ENCODE measurements around the gene HOXD8.

Gene HOXD8

GRCh38 chr2:176160251-176160985, 30.9 kb downstream of the HOXD8 start:
- no peak for TF ChIP-seq POLR2A (IDR thresholded peaks at IDR 0.05; ENCODE audit: low read depth, low read length)
- no peak for DNase-seq (ENCODE audit: insufficient read length, low spot score)
- FAIRE-seq, result no peak

DNA sequence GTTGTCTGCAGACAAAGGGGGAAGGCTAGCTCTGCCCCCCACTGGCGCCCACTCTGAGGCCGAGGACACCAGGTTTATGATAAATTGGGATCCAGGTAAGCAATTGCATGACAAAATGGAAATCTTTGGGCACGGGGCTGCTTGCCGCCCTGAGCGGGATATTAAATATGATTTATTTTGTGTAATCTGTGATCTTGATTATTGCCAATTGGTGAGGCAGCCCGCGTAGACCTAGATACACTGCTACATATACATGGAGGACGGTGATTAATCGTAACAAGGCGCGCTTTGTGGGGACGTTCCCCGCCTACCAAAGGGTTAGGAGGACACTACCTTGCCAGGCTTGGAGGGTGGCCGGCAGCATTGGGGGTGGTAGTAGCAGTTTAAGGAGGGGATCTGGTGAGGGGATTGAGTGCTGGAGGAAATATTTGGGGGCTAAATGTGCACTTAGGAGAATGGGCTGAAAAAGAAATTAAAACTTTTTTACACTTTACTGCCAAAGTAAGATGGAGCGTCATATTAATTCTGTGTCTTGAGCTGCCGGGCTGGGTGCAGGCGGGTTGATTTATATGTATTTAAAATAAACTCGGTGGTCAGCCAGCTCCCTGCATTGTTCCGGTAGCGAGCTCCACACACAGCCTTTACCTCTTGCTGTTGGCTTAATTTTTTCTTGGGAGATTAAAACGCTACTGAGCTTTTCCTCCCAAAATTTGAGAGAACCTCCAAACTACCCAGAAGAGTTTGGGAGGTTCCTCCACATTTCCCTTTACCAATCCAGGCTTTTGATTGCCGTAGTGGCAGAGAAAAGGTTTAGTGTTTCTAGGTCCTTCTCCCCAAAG, 31.7 kb downstream of the HOXD8 start:
- no peak for TF ChIP-seq POLR2A (IDR thresholded peaks at IDR 0.05; ENCODE audit: low read depth, low read length)
- no peak for DNase-seq (ENCODE audit: insufficient read length, low spot score)
- FAIRE-seq, result no peak

DNA sequence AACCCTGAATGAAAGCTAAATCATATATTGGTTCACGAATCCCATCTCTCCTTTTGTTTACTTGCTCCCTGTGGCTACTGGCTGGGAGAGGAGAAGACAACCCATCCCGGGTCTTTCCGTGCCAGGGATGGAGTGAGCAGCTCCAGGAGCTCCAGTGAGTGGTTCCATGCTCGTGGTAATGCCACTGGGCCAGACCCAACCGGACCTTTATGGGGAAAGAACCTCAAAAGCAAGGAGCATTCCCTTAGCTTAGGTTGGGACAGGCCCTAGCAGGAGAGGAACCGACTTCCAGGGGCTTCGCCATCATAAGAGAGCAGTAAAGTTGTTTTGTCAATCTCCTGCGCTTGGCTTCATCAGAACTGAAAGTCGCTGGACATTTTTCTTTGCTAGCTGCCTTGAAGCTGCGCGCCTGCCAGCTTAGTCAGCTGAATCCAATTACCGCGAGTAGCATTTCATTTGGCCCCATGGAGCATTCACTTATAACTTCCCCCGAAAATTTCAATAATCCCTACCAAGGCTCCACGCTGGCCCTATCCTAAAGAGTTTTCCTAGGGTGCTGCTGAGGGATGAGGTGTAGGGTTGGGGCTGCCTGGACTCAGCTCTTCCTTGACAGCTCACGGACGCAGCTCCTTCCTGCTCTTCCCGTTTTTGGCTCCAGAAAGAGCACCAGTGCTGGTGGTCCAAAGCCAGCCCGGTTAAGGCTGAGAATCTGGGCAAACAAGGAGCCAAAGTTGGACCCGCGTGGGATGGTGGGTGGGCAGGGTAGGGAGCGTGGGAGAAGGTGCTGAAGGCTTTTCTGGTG, 32.5 kb downstream of the HOXD8 start:
- FAIRE-seq (no peak), DNase-seq (ENCODE audit: insufficient read length, low spot score) (no peak)
- TF ChIP-seq POLR2A (IDR thresholded peaks at IDR 0.05; ENCODE audit: low read depth, low read length), result no peak

DNA sequence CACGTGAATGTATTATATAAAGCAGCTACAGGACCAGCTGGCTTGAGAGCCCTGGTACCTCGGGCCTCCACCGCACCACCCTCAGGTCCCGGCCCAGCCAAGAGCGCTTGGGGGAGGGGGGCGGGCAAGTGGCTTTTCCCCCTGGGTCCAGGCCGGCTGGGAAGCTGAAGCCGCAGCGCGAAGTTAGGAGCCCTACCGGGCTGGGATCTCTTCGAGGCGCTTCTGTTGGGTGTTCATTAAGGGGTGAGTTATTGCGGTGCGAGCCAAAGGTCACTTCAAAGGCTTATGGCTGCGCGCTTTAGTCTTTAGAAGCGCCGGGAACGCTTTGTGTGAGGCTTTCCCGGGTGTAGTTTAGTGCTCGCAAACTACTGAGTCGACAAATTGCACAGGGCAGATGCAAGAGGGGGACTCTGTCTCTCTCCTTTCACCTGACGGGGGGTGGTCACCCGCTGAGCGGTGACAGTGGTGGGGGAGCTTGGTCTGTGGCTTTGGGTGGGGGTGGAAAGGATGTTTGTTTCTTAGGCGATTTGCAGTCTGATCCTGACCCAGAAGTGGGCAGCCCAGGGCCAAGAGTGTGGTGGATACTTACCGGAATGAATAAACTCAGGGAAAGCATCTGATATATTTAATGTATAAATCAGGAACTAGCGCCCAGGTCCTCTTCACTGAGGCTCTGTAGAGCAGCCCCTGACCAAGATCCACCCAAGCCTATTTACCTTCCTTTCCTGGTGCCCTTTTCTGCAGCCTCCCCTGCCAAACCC, 33.6 kb downstream of the HOXD8 start:
- TF ChIP-seq POLR2A (IDR thresholded peaks at IDR 0.05; ENCODE audit: low read depth, low read length), result no peak
- FAIRE-seq, result no peak
- no peak for DNase-seq (ENCODE audit: insufficient read length, low spot score)

DNA sequence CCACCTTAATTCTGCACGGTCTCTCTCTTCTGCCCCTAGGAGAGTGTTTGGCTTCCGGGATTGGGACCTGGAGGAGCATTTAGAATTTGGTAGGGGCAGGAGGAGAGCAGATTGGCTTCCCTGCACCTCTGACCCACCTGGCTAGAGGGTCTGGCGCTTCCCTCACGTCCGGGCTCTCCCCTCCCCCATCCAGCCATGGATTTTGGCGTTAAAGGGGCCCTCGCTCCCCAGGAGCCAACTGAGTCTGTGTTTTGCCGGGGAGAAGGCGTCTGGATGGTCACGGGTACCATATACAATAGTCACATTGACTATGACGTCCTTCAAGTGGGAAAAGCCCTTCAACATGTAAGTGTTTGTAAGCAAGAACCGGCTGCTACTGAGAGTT, 34.2 kb downstream of the HOXD8 start:
- FAIRE-seq (no peak), DNase-seq (ENCODE audit: insufficient read length, low spot score) (no peak)
- TF ChIP-seq POLR2A (IDR thresholded peaks at IDR 0.05; ENCODE audit: low read depth, low read length), result no peak

DNA sequence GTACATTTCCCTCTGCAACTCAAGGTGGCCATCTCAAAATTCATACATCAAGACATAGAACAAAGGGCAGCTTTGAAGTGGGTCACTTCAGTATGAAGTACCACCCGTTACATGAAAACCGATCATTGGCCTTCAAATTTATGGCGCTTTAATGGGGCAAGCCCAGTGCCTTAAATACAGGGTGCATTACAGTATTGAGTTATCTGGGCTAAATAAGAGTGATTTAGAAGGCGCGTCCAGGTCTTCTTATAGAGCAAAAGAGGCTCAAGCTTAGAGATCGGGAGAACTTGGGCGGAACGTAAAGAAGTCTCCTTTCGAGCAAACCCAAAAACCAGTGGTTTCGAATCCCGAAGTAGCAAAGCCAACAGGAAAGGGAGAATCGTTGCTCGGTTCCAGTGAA, 34.7 kb downstream of the HOXD8 start:
- FAIRE-seq, result no peak
- no peak for DNase-seq (ENCODE audit: insufficient read length, low spot score)
- no peak for TF ChIP-seq POLR2A (IDR thresholded peaks at IDR 0.05; ENCODE audit: low read depth, low read length)

DNA sequence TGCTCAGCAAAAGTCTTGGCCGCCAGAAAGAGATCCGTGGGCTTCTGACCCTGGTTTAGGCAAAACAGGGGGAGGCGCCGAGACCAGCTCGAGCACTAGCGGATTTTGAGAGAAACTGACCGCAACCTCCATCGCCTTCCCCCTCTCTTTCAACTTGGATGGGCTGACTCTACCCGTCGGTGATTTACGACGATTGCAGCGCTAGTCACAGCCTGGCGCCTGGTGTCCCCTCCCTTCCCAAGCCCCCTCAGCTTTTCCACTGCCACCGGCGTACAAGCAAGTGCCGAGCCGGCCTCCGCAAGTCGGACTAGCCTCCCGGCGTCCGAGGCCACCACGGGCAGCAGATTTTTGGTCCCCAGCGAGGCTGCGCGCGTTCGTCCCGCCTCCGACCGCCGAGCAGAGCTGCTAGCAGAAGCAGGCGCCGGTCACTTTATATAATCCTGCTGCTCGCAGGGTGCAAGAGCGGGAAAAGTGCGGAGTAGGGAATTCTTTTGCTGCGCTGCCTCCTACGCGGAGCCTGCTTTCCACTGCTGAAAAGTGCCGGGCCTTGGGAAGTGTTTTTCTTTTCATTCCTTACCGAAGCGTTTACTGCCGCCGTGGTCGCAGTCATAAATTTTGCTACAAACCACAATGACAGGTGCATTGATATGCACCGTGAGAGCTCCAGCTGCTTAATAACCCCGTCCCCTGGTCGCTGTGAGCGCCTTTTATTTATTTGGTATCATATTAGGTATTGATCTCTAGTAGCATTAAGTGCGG, 35.3 kb downstream of the HOXD8 start:
- TF ChIP-seq POLR2A (IDR thresholded peaks at IDR 0.05; ENCODE audit: low read depth, low read length), result no peak
- DNase-seq (ENCODE audit: insufficient read length, low spot score) (no peak), FAIRE-seq (no peak)

DNA sequence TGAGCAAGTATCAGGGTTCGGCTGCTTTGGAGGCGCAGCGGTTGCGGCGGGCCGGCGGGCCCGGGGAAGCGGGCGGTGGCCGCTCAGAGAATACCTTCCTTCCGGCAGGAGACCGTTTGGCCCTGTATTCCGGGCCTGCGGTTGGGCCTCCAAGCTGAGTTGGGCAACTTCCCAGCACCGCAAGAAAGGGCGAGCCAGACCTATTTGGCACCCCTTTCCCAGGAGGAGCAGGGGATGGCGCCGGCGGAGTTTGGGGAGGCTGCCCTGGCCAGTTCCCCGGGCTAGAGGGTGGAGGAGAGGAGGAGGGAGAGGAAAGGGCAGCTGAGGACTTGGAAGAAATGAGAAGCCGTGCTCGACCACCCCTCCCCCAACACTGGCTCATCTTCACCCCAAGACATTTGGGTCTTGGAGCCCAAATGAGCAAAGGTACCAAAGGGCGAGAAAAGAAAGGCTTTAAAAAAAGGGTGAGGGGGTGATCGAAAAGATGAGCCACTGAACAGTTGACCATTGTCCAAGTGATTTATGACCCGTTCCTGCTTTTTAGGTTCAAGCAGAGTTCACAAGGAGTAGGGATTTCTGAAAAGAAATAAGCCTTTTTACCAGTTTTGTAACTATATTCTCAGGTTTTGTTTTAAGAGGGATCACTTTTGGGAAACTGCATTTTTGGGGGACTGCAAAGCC, 36.0 kb downstream of the HOXD8 start:
- FAIRE-seq (no peak), DNase-seq (ENCODE audit: insufficient read length, low spot score) (no peak)
- TF ChIP-seq POLR2A (IDR thresholded peaks at IDR 0.05; ENCODE audit: low read depth, low read length), result no peak

GRCh38 chr2:176166272-176166671, 36.8 kb downstream of the HOXD8 start:
- DNase-seq (ENCODE audit: insufficient read length, low spot score) (no peak), FAIRE-seq (no peak)
- no peak for TF ChIP-seq POLR2A (IDR thresholded peaks at IDR 0.05; ENCODE audit: low read depth, low read length)

- DNase-seq (ENCODE audit: insufficient read length, low spot score), result no peak
- FAIRE-seq, result no peak
These were observed 37.9 kb downstream of the HOXD8 start for GRCh38 chr2:176167398-176167797.

GRCh38 chr2:176169181-176169580, 39.7 kb downstream of the HOXD8 start:
- no peak for TF ChIP-seq POLR2A (IDR thresholded peaks at IDR 0.05; ENCODE audit: low read depth, low read length)
- no peak for FAIRE-seq
- no peak for DNase-seq (ENCODE audit: insufficient read length, low spot score)

More at GRCh38 chr2:176167398-176167797, 37.9 kb downstream of the HOXD8 start:
- TF ChIP-seq POLR2A (IDR thresholded peaks at IDR 0.05; ENCODE audit: low read depth, low read length), result no peak

DNA sequence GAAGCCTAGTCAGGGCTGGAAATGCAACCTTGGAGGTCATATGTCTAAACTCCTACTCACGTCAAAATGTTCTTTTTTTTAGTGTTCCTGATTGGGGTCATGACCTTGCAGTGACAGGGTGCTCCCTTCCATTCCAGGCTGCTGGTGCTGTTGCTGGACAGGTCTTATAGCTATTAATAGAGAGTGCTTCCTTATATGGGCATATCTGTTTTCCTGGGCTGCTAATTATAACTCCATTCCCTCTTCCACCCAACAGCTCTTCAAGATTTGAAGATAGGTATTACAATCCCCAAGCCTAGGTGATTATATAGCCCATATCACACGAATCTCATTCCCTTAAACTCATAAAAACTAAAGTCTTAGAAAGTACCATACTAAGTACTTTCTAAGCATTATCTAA, 40.2 kb downstream of the HOXD8 start:
- no peak for DNase-seq (ENCODE audit: insufficient read length, low spot score)
- TF ChIP-seq POLR2A (IDR thresholded peaks at IDR 0.05; ENCODE audit: low read depth, low read length), result no peak
- no peak for FAIRE-seq

All from H54 (cell line).